K562 (cell line): ENCODE measurements around the gene HGFAC. TPM values are rescaled to one million over a fixed set of nuclear protein-coding genes. Genes with fewer than 3 reads are reported as not detected.
A peak's percentile ranks its signal among the peaks of the same experiment; 100 is the strongest.

ENCODE experiments used
- ATAC-seq: fragments of 200-7000 bp; cut with Tn5 transposase; 3 replicates; pipeline ENCODE4 v1.9.1; 2020; ENCODE audit warnings: moderate library complexity
- BruUV-seq: library from RNA; stranded (reverse); fragments of 400-500 nt; replicated peaks from 2 replicates; lab custom pipeline; 2021; lab: Mats Ljungman, UMichigan
- CTCF ChIA-PET: fragments of 300-600 bp; formaldehyde crosslinking; extraction: SDS; loops from one replicate; lab custom pipeline; 2021; ENCODE audit warnings: low intra/inter-chr PET ratio; lab: Yijun Ruan, JAX
- POLR2A ChIA-PET: fragments of 300-600, 350-650 bp; sonication (Branson Sonifier 250); formaldehyde crosslinking; extraction: SDS; loops from one replicate; lab custom pipeline; 2021; ENCODE audit warnings: antibody characterized with exemption, inconsistent platforms; lab: Yijun Ruan, JAX
- DNase-seq, 4 experiments: peaks; one replicate each; pipeline versions ENCODE4 v3.0.0 to v3.0.0-alpha.2; 2011 to 2018; ENCODE audit warnings: low spot score in 3 of 4, mixed read lengths in 3 of 4; ENCODE audit errors: extremely low read depth in 1 of 4
- FAIRE-seq: peaks from 2 replicates; lab custom pipeline; 2011; peaks lifted over from hg19 to GRCh38; lab: Jason Lieb, UNC
- H2AFZ ChIP-seq: 2 replicates; pipeline ENCODE4 v1.6.0; 2011; ENCODE audit warnings: low read depth, low read length, control low read depth, inconsistent platforms
- H3K27ac ChIP-seq: fragments of 200-600 bp; 3 replicates; pipeline ENCODE4 v1.8.0; 2011; ENCODE audit warnings: low read depth, mild to moderate bottlenecking, control low read depth, inconsistent platforms, low read length, moderate library complexity, mixed read lengths; ENCODE audit errors: extremely low read depth
- H3K27me3 ChIP-seq, 2 experiments: fragments of 300-600 bp in 1 of 2; 2 replicates in 1 of 2; 3 replicates in 1 of 2; pipeline versions ENCODE4 v1.6.0 to v1.8.0; 2011; ENCODE audit warnings: inconsistent platforms in 2 of 2, low read length in 2 of 2, mild to moderate bottlenecking in 1 of 2, mixed read lengths in 1 of 2, moderate library complexity in 1 of 2; ENCODE audit not compliant: control insufficient read depth in 2 of 2, insufficient read depth in 2 of 2
- H3K36me3 ChIP-seq: fragments of 300-600 bp; 3 replicates; pipeline ENCODE4 v1.8.0; 2011; ENCODE audit warnings: mild to moderate bottlenecking, low read length, inconsistent platforms; ENCODE audit not compliant: control insufficient read depth, insufficient read depth
- H3K4me1 ChIP-seq, 2 experiments: fragments of 200-600 bp in 1 of 2; replicated peaks in 1 of 2; 2 replicates in 1 of 2; 3 replicates in 1 of 2; pipeline versions ENCODE4 v1.5.1 to v1.8.0; 2011; ENCODE audit warnings: inconsistent platforms in 2 of 2, low read length in 2 of 2, mild to moderate bottlenecking in 1 of 2, mixed read lengths in 1 of 2, moderate library complexity in 1 of 2; ENCODE audit not compliant: control insufficient read depth in 2 of 2, insufficient read depth in 2 of 2
- H3K4me2 ChIP-seq: 2 replicates; pipeline ENCODE4 v1.6.1; 2011; ENCODE audit warnings: low read length, control low read depth, inconsistent platforms, mixed read lengths; ENCODE audit not compliant: insufficient read depth
- H3K4me3 ChIP-seq: fragments of 200-600 bp; sonication (generic), shearing (Covaris generic); 2 replicates; pipeline ENCODE4 v1.5.1; 2016; ENCODE audit warnings: control low read depth, inconsistent platforms
- H3K79me2 ChIP-seq: fragments of 200-600 bp; 3 replicates; pipeline ENCODE4 v1.8.0; 2011; ENCODE audit warnings: low read length, inconsistent platforms; ENCODE audit not compliant: control insufficient read depth, insufficient read depth
- H3K9ac ChIP-seq, 2 experiments: 2 replicates each; pipeline versions ENCODE4 v1.6.0 to v1.6.1; 2011; ENCODE audit warnings: low read depth in 2 of 2, low read length in 2 of 2, control low read depth in 1 of 2, inconsistent platforms in 1 of 2, mild to moderate bottlenecking in 1 of 2, mixed read lengths in 1 of 2; ENCODE audit not compliant: insufficient read depth in 1 of 2
- H3K9me1 ChIP-seq: one replicate; pipeline ENCODE4 v1.6.0; 2011; ENCODE audit warnings: inconsistent platforms, mild to moderate bottlenecking, low read length, moderate library complexity; ENCODE audit not compliant: control insufficient read depth, insufficient read depth
- H3K9me3 ChIP-seq: replicated peaks from 2 replicates; pipeline ENCODE4 v1.5.1; 2011; ENCODE audit warnings: low read depth, low read length, inconsistent platforms; ENCODE audit not compliant: control insufficient read depth, insufficient read depth
- H4K20me1 ChIP-seq: replicated peaks from 2 replicates; pipeline ENCODE4 v1.6.1; 2011; ENCODE audit warnings: low read length, inconsistent platforms, mixed read lengths; ENCODE audit not compliant: control insufficient read depth, insufficient read depth
- ARID2 ChIP-seq: fragments of 450-650 bp; IDR thresholded peaks from 2 replicates; pipeline ENCODE4 v1.6.1; 2017; ENCODE audit warnings: antibody characterized with exemption, mild to moderate bottlenecking
- CBX2 ChIP-seq: fragments of 200-600 bp; sonication (generic); IDR thresholded peaks from one replicate; pipeline ENCODE4 v1.6.1; 2012; ENCODE audit warnings: mild to moderate bottlenecking, low read length, inconsistent platforms; ENCODE audit not compliant: insufficient read depth, poor library complexity, severe bottlenecking
- HDAC8 ChIP-seq: fragments of 450-650 bp; IDR thresholded peaks from 2 replicates; pipeline ENCODE4 v1.6.1; 2016; ENCODE audit warnings: mild to moderate bottlenecking, missing genetic modification characterization, moderate library complexity, missing compliant biosample characterization
- HSF4 ChIP-seq: fragments of 250-450 bp; sonication (Bioruptor Pico); IDR thresholded peaks from 2 replicates; pipeline ENCODE4 v2.1.2; 2022; ENCODE audit warnings: mild to moderate bottlenecking, moderate library complexity, borderline replicate concordance
- IRF2 ChIP-seq: sonication (generic); formaldehyde crosslinking; IDR thresholded peaks from 2 replicates; pipeline ENCODE4 v1.8.1; 2022; ENCODE audit warnings: mild to moderate bottlenecking, missing genetic modification reagents
- PTRF ChIP-seq: fragments of 450-650 bp; IDR thresholded peaks from 2 replicates; pipeline ENCODE4 v1.6.1; 2016; ENCODE audit warnings: mild to moderate bottlenecking, missing genetic modification characterization, missing compliant biosample characterization
- SIRT6 ChIP-seq: IDR thresholded peaks from one replicate; pipeline ENCODE4 v1.6.1; 2012; ENCODE audit warnings: low read depth, mild to moderate bottlenecking, control low read depth, inconsistent platforms, low read length, moderate library complexity
- STAT5B ChIP-seq: fragments of 250-450 bp; sonication (Bioruptor Pico); IDR thresholded peaks from 2 replicates; pipeline ENCODE4 v1.8.0; 2021; ENCODE audit warnings: mild to moderate bottlenecking, inconsistent platforms
- ZNF586 ChIP-seq: fragments of 450-650 bp; formaldehyde crosslinking; conservative IDR thresholded peaks from 2 replicates; pipeline ENCODE4 v1.4.0; 2020; ENCODE audit warnings: mild to moderate bottlenecking, moderate library complexity
- WGBS: fragments of 100-300 bp; shearing (Covaris generic); methylation state at CpG from one replicate; pipeline ENCODE4 v1.1.6; 2016; ENCODE audit warnings: low coverage, mixed read lengths; ENCODE audit not compliant: insufficient coverage; ENCODE audit errors: missing lambda C conversion rate; 5-methylcytosine and 5-hydroxymethylcytosine counted together
- in situ Hi-C: fragments of 300-500 bp; cut with MboI; formaldehyde crosslinking; loops from 4 replicates; pipeline ENCODE4 v1.15.0; 2018; ENCODE audit warnings: inconsistent platforms, mixed read lengths
- intact Hi-C: fragments of 100-400 bp; cut with micrococcal nuclease; formaldehyde crosslinking; loops from 2 replicates; pipeline ENCODE4 v1.14.2; 2022
- polyA plus RNA-seq, 8 experiments: library from polyadenylated mRNA; depleted of rRNA in 4 of 8; stranded (reverse) in 5 of 8; unstranded in 3 of 8; fragments of >200 nt; fragmentation: Nextera tagmentation in 2 of 8; fragmentation: Illumina TruSeq in 1 of 8; extraction: Ambion mirVana in 2 of 8; extraction: Trizol in 1 of 8; gene quantifications; 2 replicates each; pipeline versions ENCODE4 v1.2.1 to v1.2.3, GENCODE V29; 2011 to 2014; ENCODE audit warnings: inconsistent platforms in 1 of 8, missing spikeins in 1 of 8
- total RNA-seq, 7 experiments: library from RNA; depleted of rRNA in 6 of 7; stranded (reverse); fragments of >200 nt in 6 of 7; fragmentation: Illumina TruSeq in 2 of 7; extraction: Trizol in 2 of 7; gene quantifications; 2 replicates each; pipeline versions ENCODE4 v1.2.1 to v1.2.3, GENCODE V29; 2011 to 2021; ENCODE audit warnings: low replicate concordance in 1 of 7
- TF ChIP-seq, protein P1 (sequence below): sonication (generic); formaldehyde crosslinking; IDR thresholded peaks from 2 replicates; pipeline ENCODE4 v1.8.1; 2022; ENCODE audit warnings: missing genetic modification reagents

Gene HGFAC
- total and polyA plus RNA-seq, 9 of the 15 experiments (the other 6 are each of a cell fraction or from before 2014, with no cell fraction given), result 0.13 TPM; not detected in 8

DNA sequence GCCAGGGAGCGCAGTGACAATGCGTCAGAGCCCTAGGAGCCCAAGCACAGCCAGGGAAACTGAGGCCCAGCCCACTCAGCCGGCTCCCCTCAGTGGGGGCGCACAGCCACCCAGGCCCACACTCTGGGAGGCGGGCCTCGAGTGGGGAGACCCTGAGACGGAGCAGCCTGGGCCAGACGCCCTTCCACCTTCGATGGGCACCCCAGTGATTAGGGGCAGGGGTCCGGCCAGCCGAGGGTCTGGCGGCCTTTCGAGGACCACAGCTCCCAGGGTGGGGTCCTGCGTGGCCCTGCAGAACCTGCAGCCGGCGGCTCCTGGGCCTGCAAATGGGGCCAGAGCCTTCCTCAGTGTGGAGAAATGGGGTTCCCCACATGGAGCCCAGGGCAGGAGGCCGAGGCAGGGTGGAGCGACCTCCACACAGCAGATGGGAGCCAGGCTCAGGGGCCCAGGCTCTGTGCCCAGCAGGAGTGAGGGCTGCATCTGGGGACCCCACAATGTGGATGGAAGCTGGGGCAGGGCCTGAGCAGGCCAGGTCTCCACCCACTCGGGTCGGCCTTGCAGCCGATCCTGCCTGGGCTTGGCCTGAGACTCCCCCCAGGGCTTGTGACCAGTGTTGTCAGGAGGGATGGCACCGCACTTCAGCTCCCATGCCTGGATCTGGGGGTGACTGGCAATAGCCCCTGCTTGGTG, 5.0 kb downstream of the HGFAC start:
- Histone ChIP-seq H3K36me3 (no peaks in the 10 kb centered on the region), H3K9me3 (no peaks in the 10 kb centered on the region), H2AFZ (no peak overlapping the region), H3K27me3 (peaks cover 0 to 4% of the 10 kb centered on the region in 2 experiments; a peak in 2 of 5 replicates), H3K9me1 (no peaks in the 10 kb centered on the region), H3K79me2 (no peaks in the 10 kb centered on the region), H3K4me3 (no peak overlapping the region), H4K20me1 (0 out of 2 replicates have a peak, but pooled peaks cover 3% of the 10 kb centered on the region), H3K4me2 (no peak overlapping the region), H3K4me1 (peaks cover 0 to 80% of the 10 kb centered on the region in 2 experiments; a peak in 2 of 5 replicates), H3K27ac (no peak overlapping the region), H3K9ac (peak overlapping the region in 1 of 2 experiments; percentile 26; a peak in 1 of 4 replicates)
- DNase-seq (no peak), FAIRE-seq (no peak), ATAC-seq (no peak)
- WGBS, result 34% methylated on average over 20 of the region's 22 CpGs
- ChIA-PET POLR2A (interaction anchor here (0.6 kb wide), 1 partner anchor 8 kb away, joined by 3 read pairs; no protein-coding TSS in a partner anchor), CTCF (no interaction called here)
- in situ Hi-C loops, result no loop called here
- intact Hi-C loops, result no loop called here
- no TSS peak for BruUV-seq
- TF ChIP-seq HSF4 (CRISPR knock-in tag) (no peak), ARID2 (no peak), ZNF586 (CRISPR knock-in tag) (no peak), HDAC8 (tag) (no peak), SIRT6 (no peak), IRF2 (no peak), PTRF (no peak), CBX2 (no peak), STAT5B (CRISPR knock-in tag) (no peak)
- TF ChIP-seq, protein P1, sequence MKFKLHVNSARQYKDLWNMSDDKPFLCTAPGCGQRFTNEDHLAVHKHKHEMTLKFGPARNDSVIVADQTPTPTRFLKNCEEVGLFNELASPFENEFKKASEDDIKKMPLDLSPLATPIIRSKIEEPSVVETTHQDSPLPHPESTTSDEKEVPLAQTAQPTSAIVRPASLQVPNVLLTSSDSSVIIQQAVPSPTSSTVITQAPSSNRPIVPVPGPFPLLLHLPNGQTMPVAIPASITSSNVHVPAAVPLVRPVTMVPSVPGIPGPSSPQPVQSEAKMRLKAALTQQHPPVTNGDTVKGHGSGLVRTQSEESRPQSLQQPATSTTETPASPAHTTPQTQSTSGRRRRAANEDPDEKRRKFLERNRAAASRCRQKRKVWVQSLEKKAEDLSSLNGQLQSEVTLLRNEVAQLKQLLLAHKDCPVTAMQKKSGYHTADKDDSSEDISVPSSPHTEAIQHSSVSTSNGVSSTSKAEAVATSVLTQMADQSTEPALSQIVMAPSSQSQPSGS (CRISPR knock-in tag), result no peak
